Measurements from ENCODE around the gene SCAP. TPM values are rescaled to one million over a fixed set of nuclear protein-coding genes. Genes with fewer than 3 reads are reported as not detected.

Gene SCAP
- total and polyA plus RNA-seq, 2 of the 13 experiments (the other 11 are each of a cell fraction or from before 2014, with no cell fraction given), result 40.4 to 53.3 TPM

GRCh38 chr3:47379411-47379899 lies 96.3 kb downstream of the SCAP start (continued):
- no peak for TF ChIP-seq ZNF513 (CRISPR knock-in tag; conservative IDR thresholded peaks at IDR 0.05)
- TF ChIP-seq, protein P1, sequence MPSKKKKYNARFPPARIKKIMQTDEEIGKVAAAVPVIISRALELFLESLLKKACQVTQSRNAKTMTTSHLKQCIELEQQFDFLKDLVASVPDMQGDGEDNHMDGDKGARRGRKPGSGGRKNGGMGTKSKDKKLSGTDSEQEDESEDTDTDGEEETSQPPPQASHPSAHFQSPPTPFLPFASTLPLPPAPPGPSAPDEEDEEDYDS (CRISPR knock-in tag; IDR thresholded peaks at IDR 0.05), result peak; percentile 60
- TF ChIP-seq NFKBIZ (CRISPR knock-in tag; IDR thresholded peaks at IDR 0.05), result peak; percentile 57; the same call in 1 of the 2 replicates
- TF ChIP-seq ZBTB46 (CRISPR knock-in tag; IDR thresholded peaks at IDR 0.05; ENCODE audit: borderline replicate concordance), result no peak
- no peak for TF ChIP-seq HCFC1 (IDR thresholded peaks at IDR 0.05; ENCODE audit: low read depth, low read length)
- TF ChIP-seq, protein P2, sequence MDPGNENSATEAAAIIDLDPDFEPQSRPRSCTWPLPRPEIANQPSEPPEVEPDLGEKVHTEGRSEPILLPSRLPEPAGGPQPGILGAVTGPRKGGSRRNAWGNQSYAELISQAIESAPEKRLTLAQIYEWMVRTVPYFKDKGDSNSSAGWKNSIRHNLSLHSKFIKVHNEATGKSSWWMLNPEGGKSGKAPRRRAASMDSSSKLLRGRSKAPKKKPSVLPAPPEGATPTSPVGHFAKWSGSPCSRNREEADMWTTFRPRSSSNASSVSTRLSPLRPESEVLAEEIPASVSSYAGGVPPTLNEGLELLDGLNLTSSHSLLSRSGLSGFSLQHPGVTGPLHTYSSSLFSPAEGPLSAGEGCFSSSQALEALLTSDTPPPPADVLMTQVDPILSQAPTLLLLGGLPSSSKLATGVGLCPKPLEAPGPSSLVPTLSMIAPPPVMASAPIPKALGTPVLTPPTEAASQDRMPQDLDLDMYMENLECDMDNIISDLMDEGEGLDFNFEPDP (CRISPR knock-in tag; conservative IDR thresholded peaks at IDR 0.05), result peak; percentile 89
- TF ChIP-seq SIN3A (IDR thresholded peaks at IDR 0.05; ENCODE audit: borderline replicate concordance, low read depth, low read length), result 0 out of 2 replicates have a peak, but pooled peaks have one; percentile 5
- peak; percentile 52; the same call in 1 of the 2 replicates for TF ChIP-seq SOX13 (IDR thresholded peaks at IDR 0.05)
- TF ChIP-seq SOX13 (CRISPR knock-in tag; conservative IDR thresholded peaks at IDR 0.05 in 1 of 2, IDR thresholded peaks at IDR 0.05 in 1 of 2), result peak in 1 of 2 experiments; percentile 88; a peak in 2 of 4 replicates
- no peak for TF ChIP-seq PHF5A (CRISPR knock-in tag; IDR thresholded peaks at IDR 0.05; ENCODE audit: low read depth, unreplicated experiment)
- peak; percentile 91 for TF ChIP-seq FOXA3 (CRISPR knock-in tag; IDR thresholded peaks at IDR 0.05)
- no peak for TF ChIP-seq FOSL1 (CRISPR knock-in tag; IDR thresholded peaks at IDR 0.05; ENCODE audit: borderline replicate concordance)
- TF ChIP-seq ZNF275 (CRISPR knock-in tag; IDR thresholded peaks at IDR 0.05; ENCODE audit: borderline replicate concordance), result no peak
- 0 out of 2 replicates have a peak, but pooled peaks have one; percentile 51 for TF ChIP-seq REL (CRISPR knock-in tag; conservative IDR thresholded peaks at IDR 0.05)
- TF ChIP-seq, protein P3, sequence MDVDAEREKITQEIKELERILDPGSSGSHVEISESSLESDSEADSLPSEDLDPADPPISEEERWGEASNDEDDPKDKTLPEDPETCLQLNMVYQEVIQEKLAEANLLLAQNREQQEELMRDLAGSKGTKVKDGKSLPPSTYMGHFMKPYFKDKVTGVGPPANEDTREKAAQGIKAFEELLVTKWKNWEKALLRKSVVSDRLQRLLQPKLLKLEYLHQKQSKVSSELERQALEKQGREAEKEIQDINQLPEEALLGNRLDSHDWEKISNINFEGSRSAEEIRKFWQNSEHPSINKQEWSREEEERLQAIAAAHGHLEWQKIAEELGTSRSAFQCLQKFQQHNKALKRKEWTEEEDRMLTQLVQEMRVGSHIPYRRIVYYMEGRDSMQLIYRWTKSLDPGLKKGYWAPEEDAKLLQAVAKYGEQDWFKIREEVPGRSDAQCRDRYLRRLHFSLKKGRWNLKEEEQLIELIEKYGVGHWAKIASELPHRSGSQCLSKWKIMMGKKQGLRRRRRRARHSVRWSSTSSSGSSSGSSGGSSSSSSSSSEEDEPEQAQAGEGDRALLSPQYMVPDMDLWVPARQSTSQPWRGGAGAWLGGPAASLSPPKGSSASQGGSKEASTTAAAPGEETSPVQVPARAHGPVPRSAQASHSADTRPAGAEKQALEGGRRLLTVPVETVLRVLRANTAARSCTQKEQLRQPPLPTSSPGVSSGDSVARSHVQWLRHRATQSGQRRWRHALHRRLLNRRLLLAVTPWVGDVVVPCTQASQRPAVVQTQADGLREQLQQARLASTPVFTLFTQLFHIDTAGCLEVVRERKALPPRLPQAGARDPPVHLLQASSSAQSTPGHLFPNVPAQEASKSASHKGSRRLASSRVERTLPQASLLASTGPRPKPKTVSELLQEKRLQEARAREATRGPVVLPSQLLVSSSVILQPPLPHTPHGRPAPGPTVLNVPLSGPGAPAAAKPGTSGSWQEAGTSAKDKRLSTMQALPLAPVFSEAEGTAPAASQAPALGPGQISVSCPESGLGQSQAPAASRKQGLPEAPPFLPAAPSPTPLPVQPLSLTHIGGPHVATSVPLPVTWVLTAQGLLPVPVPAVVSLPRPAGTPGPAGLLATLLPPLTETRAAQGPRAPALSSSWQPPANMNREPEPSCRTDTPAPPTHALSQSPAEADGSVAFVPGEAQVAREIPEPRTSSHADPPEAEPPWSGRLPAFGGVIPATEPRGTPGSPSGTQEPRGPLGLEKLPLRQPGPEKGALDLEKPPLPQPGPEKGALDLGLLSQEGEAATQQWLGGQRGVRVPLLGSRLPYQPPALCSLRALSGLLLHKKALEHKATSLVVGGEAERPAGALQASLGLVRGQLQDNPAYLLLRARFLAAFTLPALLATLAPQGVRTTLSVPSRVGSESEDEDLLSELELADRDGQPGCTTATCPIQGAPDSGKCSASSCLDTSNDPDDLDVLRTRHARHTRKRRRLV (CRISPR knock-in tag; IDR thresholded peaks at IDR 0.05), result no peak

Measured in HepG2 (cell line).